Astrocyte (in vitro differentiated cells and primary cell): ENCODE data around the gene RAD21L1.

Experiments used
- EZH2 ChIP-seq: IDR thresholded peaks from 2 replicates; pipeline ENCODE4 v1.6.1; 2012; ENCODE audit warnings: mild to moderate bottlenecking, low read length, inconsistent platforms; ENCODE audit not compliant: insufficient read depth
- TF ChIP-seq, protein P1 (sequence below): IDR thresholded peaks from 2 replicates; pipeline ENCODE4 v1.5.1; 2011; ENCODE audit warnings: low read depth, mild to moderate bottlenecking, inconsistent platforms, low read length, moderate library complexity; ENCODE audit not compliant: insufficient read depth

DNA sequence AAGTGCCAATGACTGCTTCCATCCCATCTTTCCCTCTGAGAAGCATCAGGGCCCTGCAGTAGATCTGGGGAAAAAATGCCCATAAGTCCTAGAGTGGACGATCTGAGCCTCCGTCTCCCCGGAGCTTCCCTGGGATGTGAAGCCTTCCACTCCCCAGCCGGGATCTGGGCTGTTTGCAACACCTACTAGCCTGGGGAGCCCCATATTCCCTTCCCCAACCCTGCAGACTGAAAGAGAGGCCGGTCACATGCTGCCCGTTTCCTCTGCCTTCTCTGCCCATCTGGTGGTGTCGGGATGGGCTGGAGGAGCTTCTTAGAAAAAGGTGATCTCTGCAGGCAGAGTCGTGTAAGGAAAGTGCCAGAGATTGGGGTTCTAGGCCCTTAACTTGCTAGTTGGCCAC, 41.3 kb downstream of the RAD21L1 start:
- no peak for TF ChIP-seq EZH2
- TF ChIP-seq, protein P1, sequence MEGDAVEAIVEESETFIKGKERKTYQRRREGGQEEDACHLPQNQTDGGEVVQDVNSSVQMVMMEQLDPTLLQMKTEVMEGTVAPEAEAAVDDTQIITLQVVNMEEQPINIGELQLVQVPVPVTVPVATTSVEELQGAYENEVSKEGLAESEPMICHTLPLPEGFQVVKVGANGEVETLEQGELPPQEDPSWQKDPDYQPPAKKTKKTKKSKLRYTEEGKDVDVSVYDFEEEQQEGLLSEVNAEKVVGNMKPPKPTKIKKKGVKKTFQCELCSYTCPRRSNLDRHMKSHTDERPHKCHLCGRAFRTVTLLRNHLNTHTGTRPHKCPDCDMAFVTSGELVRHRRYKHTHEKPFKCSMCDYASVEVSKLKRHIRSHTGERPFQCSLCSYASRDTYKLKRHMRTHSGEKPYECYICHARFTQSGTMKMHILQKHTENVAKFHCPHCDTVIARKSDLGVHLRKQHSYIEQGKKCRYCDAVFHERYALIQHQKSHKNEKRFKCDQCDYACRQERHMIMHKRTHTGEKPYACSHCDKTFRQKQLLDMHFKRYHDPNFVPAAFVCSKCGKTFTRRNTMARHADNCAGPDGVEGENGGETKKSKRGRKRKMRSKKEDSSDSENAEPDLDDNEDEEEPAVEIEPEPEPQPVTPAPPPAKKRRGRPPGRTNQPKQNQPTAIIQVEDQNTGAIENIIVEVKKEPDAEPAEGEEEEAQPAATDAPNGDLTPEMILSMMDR: no peak
